Esophagus mucosa (tissue), 1 donor: ENCODE data around the gene CMA1. TPM values are rescaled to one million over a fixed set of nuclear protein-coding genes. Genes with fewer than 3 reads are reported as not detected.
A peak's percentile ranks its signal among the peaks of the same experiment; 100 is the strongest.
"Not testable (repeated sequence)": the region's sequence is repeated elsewhere in the genome, so short reads cannot be mapped to it uniquely, and the experiment has no call there.

Experiments
- ATAC-seq: fragments of 200-7000 bp; cut with Tn5 transposase; one replicate; pipeline ENCODE4 v1.9.1; 2020
- total RNA-seq: library from RNA; stranded (reverse); gene quantifications from one replicate; pipeline ENCODE4 v1.2.4, GENCODE V29; 2023
- donor health status: DM: yes; HTN: yes; CAD: no.

Gene CMA1
- 0.64 TPM for total RNA-seq

- ATAC-seq: no peak
These were observed at the start of gene CMA1 for GRCh38 chr14:24508155-24508840. TSS of gene CMA1 (minus strand) at chr14:24508265. CDS start at chr14:24508235, 30 bp downstream.

GRCh38 chr14:24556756-24557155 is 48.7 kb upstream of the CMA1 start:
- no peak for ATAC-seq

DNA sequence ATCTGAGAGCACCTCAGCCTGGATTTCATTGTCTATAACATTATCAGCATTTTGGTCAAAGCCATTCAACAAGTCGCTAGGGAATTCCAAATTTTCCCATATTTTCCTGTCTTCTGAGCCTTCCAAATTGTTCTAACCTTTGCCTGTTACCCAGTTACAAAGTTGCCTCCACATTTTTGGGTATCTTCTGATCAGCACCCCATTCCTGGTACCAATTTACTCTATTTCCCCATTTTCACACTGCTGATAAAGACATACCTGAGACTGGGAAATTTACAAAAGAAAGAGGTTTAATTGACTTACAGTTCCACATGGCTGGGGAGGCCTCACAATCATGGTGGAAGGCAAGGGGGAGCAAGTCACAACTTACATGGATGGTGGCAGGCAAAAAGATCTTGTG is 41.0 kb upstream of the CMA1 start:
- not testable (repeated sequence) for ATAC-seq

- peak; percentile 37 for ATAC-seq
These were observed 34.4 kb upstream of the CMA1 start for GRCh38 chr14:24542346-24542936.

GRCh38 chr14:24535737-24536136 is 27.7 kb upstream of the CMA1 start:
- ATAC-seq: no peak

DNA sequence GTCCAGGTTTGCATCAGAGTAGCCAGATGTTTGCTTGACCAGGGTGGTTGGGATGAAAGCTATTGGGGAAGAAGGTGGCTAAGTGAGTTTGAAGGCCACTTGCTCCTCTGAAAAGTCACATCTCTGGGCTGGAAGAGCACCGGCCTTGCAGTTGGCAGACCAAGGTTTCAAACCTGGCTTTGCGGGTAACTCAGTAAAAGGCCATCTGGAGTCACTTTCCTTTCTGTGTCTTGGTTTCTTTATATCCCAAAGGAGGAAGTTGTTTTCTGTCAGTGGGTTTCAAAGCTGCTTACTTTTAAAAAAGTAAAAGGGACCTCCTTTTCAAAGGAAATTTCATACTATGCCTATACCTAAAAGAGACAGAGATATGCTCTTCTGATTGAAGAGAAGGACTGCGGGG is 26.2 kb upstream of the CMA1 start:
- no peak for ATAC-seq

DNA sequence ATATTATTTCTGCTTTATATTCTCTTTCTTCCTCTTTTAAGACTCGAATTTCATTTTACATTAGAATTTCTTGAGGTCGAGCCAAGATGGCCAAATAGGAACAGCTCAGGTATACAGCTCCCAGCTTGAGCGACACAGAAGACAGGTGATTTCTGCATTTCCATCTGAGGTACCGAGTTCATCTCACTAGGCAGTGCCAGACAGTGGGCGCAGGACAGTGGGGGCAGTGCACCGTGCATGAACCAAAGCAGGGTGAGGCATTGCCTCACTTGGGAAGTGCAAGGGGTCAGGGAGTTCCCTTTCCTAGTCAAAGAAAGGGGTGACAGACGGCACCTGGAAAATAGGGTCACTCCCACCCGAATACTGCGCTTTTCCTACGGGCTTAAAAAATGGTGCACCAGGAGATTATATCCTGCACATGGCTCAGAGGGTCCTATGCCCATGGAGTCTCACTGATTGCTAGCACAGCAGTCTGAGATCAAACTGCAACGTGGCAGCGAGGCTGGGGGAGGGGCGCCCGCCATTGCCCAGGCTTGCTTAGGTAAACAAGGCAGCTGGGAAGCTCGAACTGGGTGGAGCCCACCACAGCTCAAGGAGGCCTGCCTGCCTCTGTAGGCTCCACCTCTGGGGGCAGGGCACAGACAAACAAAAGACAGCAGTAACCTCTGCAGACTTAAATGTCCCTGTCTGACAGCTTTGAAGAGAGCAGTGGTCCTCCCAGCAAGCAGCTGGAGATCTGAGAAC is 18.0 kb upstream of the CMA1 start:
- ATAC-seq: not testable (repeated sequence)

DNA sequence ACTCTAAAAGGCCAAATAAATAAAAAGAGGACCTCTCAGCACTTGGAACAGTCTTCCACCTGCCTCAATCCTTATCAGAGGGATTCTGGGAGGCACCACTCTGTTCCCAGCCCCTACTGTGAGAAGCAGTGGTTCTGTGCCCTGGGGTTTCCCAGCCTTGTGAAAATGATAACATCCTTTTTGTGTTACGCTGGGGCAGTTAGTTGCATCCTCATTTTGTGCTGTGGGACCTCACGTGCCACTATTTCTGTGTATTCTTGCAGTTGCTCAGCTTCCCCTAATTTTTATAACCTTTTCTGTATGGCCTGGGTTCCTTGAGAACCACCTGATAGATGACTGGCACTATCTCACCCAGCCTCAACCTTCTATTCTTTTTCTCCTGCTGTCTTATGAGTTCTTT is 10.8 kb upstream of the CMA1 start:
- no peak for ATAC-seq

DNA sequence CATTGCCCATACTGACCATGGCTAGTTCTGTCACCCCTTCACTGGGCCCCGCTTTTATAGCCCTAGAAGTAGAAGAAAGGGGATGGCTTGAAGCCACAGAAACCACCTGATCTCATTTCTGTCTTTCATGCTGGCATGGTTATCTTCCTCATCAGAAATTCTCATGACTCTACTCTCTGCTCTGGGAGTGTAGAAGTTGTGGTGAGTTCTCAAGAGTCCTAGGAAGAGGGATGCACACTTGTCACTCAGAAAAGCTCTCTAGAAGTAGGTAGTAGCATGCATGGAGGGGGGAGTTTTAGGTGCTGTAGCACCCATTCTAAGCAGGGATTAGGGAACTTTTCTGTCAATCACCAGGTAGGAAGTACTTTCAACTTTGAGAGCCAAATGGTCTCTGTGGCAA is 6.1 kb upstream of the CMA1 start:
- ATAC-seq: no peak

GRCh38 chr14:24513009-24513408 is 4.9 kb upstream of the CMA1 start:
- no peak for ATAC-seq

DNA sequence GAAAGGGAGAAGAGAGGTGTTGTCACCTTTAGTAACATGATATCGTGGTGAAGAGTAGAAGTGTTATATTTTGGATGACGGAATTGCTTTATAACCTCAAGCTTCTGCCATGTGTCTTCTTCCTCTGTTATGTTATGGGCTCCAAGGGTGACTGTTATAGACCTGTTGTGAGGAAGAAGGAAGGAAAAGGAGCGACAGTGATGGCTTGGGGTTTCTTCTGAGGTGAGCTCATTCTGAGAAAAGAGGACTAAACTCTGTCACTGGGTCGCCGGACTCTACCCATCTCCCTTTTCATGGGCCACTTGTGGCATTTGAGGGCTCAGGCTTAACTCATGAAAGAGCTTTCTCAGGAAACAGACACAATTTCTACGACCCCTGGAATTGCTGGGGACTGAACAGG is 1.6 kb downstream of the CMA1 start:
- no peak for ATAC-seq

GRCh38 chr14:24504425-24504950 is 3.6 kb downstream of the CMA1 start:
- ATAC-seq: no peak

DNA sequence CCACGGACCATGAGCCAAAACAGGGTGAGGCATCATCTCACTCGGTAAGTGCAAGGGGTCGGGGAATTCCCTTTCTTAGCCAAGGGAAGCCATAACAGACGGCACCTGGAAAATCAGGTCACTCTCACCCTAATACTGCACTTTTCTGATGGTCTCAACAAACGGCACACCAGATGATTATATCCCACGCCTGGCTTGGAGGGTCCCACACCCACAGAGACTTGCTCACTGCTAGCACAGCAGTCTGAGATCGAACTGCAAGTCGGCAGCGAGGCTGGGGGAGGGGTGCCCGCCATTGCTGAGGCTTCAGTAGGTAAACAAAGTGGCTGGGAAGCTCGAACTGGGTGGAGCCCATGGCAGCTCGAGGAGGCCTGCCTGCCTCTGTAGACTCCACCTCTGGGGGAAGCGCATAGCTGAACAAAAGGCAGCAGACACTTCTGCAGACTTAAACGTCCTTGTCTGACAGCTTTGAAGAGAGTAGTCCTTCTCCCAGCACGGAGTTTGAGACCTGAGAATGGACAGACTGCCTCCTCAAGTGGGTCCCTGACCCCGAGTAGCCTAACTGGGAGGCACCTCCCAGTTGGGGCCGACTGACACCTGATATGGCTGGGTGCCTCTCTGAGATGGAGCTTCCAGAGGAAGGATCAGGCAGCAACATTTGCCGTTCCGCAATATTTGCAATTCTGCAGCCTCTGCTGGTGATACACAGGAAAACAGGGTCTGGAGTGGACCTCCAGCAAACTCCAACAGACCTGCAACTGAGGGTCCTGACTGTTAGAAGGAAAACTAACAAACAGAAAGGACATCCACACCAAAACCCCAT is 16.3 kb downstream of the CMA1 start:
- ATAC-seq: not testable (repeated sequence)

GRCh38 chr14:24483604-24484252 is 24.3 kb downstream of the CMA1 start:
- no peak for ATAC-seq

GRCh38 chr14:24482699-24483303 is 25.3 kb downstream of the CMA1 start:
- not testable (repeated sequence) for ATAC-seq

- ATAC-seq: peak; percentile 60
These were observed 26.3 kb downstream of the CMA1 start for GRCh38 chr14:24481622-24482324.

GRCh38 chr14:24479999-24480398 is 28.1 kb downstream of the CMA1 start:
- ATAC-seq: not testable (repeated sequence)

GRCh38 chr14:24475261-24475660 is 32.8 kb downstream of the CMA1 start:
- no peak for ATAC-seq

GRCh38 chr14:24473211-24473610 is 34.9 kb downstream of the CMA1 start:
- no peak for ATAC-seq

DNA sequence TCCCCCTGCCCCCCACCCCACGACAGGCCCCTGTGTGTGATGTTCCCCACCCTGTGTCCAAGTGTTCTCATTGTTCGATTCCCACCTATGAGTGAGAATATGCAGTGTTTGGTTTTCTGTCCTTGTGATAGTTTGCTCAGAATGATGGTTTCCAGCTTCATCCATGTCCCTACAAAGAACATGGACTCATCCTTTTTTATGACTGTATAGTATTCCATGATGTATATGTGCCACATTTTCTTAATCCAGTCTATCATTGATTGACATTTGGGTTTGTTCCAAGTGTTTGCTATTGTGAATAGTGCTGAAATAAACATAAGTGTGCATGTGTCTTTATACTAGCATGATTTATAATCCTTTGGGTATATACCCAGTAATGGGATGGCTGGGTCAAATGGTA is 37.6 kb downstream of the CMA1 start:
- not testable (repeated sequence) for ATAC-seq

GRCh38 chr14:24465805-24466204 is 42.3 kb downstream of the CMA1 start:
- no peak for ATAC-seq
